ENCODE data around the gene FYN.

DNA sequence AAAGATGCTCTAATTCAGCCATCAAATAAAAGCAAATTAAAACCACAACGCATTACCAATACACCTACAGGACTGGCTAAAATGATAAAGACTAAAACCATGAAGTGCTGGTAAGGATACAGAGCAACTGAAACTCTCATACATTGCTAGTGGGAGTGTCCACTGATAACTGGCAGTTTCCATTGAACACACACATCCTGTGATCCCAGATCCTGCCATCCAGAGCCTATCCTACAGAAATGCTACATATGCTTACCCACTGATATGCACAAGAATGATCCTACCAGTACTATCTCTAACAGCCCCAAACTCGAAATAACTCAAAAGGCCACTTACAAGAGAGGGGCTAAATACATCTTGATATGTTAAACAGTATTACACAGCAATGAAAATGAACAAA, 81.0 kb downstream of the FYN start:
- TF ChIP-seq, protein P1, sequence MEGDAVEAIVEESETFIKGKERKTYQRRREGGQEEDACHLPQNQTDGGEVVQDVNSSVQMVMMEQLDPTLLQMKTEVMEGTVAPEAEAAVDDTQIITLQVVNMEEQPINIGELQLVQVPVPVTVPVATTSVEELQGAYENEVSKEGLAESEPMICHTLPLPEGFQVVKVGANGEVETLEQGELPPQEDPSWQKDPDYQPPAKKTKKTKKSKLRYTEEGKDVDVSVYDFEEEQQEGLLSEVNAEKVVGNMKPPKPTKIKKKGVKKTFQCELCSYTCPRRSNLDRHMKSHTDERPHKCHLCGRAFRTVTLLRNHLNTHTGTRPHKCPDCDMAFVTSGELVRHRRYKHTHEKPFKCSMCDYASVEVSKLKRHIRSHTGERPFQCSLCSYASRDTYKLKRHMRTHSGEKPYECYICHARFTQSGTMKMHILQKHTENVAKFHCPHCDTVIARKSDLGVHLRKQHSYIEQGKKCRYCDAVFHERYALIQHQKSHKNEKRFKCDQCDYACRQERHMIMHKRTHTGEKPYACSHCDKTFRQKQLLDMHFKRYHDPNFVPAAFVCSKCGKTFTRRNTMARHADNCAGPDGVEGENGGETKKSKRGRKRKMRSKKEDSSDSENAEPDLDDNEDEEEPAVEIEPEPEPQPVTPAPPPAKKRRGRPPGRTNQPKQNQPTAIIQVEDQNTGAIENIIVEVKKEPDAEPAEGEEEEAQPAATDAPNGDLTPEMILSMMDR (IDR thresholded peaks at IDR 0.05): no peak
- no peak for TF ChIP-seq POLR2A (IDR thresholded peaks at IDR 0.05; ENCODE audit: low read depth)
- TF ChIP-seq POLR2AphosphoS5 (IDR thresholded peaks at IDR 0.05): no peak

Data from esophagus muscularis mucosa (tissue), 3 donors.